GM12891 (cell line): ENCODE results near the gene KDM7A.

ENCODE experiments used
- PAX5 ChIP-seq: IDR thresholded peaks from 2 replicates; pipeline ENCODE4 v1.6.1; 2011; ENCODE audit warnings: low read length, moderate library complexity, mild to moderate bottlenecking; ENCODE audit not compliant: insufficient read depth, severe bottlenecking
- POLR2A ChIP-seq: IDR thresholded peaks from 2 replicates; pipeline ENCODE4 v1.6.1; 2011; ENCODE audit warnings: low read depth, low read length, control low read depth
- POLR2AphosphoS5 ChIP-seq: IDR thresholded peaks from 2 replicates; pipeline ENCODE4 v1.6.1; 2011; ENCODE audit warnings: low read depth, low read length, control low read depth
- POU2F2 ChIP-seq: IDR thresholded peaks from 2 replicates; pipeline ENCODE4 v1.6.1; 2011; ENCODE audit warnings: low read depth, mild to moderate bottlenecking, control low read depth, low read length, moderate library complexity
- SPI1 ChIP-seq: IDR thresholded peaks from 2 replicates; pipeline ENCODE4 v1.6.1; 2011; ENCODE audit warnings: low read depth, low read length, control low read depth
- TAF1 ChIP-seq: IDR thresholded peaks from 2 replicates; pipeline ENCODE4 v1.6.1; 2011; ENCODE audit warnings: low read depth, low read length, control low read depth

DNA sequence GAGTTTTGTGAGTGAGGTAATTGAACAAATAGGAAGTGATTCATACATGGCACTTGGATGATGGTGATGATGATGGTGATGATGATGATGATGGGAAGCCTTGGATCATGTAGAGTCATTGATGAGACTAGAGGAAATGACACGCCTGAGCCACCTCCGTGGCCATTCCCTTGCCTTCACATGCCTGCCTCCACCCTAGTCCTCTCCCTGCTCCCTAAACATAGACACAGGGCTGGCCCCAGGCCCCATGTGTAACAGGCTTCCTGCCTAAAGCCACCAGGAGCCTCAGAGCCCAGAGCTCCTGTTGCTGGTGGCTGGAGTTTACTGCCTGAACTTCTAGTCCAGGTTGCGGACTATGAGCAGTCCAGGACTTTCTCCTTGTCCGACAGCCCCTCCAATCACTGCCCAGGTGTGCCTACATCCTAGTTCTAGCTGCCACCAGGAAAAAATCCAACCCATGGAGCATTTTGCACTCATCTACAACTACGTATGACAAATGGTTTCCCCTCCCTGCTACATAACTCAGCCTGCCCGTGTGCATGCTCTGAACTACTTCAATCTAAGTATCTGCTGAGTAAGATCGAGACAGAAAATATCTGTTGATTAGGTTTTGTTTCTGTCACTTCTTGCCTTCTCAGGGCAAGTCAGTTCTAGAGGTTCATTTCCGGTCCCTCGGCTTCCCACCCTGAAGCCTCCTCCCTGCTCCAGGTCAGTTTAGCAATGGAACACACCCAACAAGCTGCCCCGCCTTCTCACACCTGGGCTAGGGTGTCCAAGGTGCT is 35.5 kb upstream of the KDM7A start:
- TF ChIP-seq POLR2AphosphoS5 (no peak), POLR2A (no peak), TAF1 (no peak), PAX5 (peak; percentile 82), SPI1 (no peak), POU2F2 (no peak)
